ENCODE results near the gene COL9A3.

The COL9A3 gene

DNA sequence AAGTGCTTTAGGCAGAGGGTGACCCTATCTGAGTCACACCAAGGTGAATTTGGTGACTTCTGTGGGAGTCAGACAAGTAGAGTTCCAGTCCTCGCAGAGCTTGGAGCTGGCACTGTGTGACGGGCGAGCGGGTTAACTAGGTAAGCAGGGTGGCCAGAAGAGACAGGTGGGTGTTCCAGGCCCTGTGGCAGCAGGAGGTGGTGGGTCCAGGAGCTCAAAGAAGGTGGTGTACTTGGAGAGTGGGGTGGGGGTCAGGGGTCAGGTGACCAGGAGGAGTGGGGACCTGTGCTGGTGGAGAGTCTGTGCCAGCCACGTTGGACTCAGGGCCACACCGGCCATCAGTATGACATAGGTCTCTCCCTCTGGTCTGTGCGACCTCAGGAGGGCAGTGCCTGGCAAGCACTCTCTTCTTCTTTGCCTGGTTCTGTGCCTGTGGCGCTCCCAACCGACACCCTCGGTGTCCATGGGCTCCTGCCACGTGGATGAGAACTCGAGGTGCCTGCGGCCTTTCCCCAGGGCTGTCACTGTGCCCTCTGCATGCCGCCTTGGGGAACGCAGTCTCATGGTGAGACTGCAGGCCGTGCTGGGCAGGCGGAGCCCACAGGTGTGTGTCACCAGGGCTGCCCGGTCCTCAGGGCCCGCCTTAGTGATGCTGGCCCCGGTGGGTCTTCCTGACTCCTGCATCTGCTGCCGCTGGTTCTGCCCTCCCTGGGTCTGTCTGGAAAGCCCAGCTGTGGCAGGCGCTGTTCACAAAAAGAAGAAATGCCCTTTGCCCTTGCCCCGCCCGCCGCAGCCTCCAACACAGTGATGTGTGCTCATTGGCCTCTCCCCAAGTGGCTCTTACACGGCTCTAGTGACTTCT, 18.9 kb upstream of the COL9A3 start:
- no peak for DNase-seq

DNA sequence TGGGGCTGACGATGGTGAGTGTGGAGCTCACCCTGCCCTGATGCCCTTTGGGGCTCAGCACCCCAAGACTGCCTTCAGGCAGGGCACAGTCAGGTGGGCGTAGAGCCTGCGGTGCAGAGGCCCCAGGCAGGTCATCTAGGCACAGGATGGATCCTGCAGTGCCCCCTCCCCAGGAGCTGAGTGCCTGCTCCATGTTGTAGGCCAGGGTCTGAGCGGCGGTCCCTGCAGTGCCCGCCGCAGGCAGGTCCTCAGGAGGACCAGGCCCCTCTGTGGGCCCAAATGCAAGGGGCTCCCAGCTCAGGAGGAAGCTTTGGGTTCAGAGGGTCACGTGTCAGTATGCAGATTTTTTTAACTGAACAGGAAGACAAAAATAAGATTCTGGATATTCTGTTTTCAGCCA, 17.8 kb upstream of the COL9A3 start:
- no peak for DNase-seq

DNA sequence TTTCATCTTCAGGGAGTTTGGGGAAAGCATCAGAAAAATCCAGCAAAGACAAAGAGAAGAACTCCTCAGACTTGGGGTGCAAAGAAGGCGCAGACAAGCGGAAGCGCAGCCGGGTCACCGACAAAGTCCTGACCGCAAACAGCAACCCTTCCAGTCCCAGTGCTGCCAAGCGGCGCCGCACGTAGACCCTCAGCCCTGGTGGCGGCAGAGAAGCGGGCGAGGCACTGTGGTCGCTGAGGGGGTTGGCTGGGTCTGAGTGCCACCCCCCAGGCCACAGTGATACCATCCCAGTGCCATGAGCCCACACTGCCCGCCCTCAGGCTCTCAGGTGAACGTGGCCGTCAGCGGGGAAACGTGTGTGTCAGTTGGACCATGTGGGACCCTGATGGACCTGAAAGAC, 17.4 kb upstream of the COL9A3 start:
- DNase-seq = no peak

DNA sequence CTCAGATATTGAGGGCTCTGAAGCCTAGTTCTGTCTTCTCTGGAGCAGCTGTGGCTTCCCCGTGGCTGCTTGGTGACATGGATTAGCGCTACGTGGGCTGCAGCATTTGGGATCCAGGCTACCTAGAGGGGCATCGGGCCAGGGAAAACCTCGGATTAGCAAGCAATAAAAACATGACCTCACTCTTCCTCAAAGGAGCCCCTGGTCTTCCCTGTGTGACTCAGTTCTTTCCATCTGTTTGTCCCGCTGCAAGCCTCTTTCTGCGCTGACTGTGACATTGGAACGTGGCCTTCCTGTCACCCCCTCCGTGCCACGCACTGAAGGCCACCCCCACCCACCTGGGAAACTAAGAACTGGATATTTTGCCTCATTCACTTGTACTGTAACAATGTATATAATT, 17.0 kb upstream of the COL9A3 start:
- no peak for DNase-seq

DNA sequence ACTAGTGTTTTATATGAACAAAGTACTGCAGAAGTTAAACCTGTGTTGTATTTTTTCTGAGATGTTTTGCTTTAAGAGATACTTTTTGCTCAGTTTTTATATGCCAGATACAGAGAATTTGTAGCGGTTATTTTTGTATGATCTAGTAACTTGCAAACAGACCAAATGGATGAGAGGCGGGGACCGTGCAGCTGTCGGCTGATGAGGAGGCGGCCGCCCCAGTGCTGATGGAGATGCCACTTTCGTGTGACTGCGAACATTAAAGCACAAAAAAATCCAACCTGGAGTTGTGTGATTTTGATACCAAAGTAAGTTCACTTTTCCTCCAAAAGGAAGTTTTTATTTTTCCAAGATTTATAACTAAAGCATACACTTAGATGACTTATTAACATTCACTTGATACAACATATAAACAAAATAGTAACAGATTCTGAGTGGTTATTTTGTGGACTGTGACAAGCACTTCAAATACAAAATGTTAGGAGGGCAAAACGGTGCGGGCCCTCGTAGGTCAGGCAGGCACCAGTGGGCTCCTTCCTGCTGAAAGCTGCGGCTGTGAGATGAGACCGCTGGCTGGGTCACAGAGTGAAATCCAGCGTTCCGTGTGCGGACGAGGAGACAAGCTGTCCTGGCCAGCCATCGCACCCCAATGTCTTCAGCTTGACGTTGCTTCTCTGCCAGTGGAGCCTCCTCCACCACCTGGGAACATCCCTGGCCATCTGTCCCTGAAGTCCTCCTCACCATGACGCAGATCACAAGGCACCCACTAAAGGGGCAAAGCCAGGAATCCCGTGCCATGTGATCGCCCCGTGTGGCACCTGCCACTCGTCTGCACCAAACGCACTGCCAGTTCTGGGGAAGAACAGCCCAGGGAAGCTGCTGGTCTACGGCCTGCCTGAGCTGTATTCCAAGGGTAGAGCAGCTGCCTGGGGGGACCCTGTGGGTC, 16.3 kb upstream of the COL9A3 start:
- DNase-seq = no peak

DNA sequence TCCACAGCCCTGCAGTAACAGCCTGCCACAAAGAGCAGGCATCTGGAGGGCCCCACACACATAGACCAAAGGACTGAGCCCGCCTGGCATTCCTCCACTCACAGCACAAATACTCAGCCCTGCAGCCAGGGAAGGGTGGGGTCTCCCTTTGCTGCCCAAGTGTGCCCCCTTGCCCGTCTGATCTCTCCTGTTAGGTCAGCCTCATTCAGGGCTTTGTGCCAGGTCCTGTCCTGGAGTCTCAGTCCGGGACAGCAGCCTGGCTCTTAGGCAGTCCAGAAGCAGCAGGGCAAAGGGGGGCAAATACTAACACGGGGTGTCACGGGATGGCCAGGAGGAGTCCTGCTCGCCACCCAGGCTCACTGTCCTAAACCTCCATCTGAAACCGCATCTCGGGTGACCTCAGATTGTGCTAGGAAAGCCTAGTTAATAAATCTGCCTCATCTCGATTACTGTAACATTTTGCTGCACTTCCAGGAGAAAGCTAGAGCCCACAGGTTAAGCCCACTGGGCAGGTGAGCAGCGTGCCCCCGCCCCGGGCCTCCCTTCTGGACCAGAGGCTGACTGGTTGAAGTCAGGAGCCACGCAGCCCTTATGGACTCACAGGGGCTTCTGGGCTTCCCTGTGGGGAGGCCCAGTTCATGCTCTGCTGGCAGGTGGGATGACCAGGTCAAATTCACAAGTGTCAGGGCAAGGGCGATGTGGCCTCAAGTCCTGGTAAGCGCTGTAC, 15.4 kb upstream of the COL9A3 start:
- DNase-seq = no peak

DNA sequence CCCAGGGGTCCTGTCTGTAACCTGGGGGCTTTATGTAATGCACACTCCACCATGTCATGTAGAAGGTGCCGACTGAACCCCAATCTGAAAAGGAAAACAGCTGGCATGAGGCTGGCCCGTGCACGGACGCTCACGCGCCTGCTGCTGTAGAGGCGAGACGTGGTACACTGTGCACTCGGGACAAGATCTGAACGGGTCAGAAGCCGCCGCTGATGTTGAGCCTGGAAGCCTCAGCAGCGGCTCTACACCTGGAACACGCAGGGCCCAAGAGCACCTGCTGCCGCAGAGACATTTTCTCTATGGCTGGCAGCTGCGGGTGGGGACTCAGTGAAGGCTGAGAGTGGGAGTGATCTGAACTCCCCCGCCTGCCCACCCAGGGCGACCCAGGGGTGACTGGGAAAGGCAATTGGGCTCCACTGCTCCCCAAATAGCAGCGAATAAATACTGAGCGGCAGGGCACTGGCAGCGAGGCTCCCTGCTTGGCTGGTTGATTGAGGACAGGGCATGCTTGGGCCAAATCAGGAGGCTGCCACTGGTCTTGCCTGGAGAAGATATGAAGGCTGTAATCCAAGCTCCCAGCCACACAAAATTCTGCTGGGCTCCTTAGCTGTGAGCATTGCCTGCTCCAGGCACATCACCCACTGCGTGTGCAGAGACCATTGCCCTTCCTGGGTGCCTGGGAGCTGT, 14.7 kb upstream of the COL9A3 start:
- peak in 1 of 3 experiments; percentile 41 for DNase-seq

DNA sequence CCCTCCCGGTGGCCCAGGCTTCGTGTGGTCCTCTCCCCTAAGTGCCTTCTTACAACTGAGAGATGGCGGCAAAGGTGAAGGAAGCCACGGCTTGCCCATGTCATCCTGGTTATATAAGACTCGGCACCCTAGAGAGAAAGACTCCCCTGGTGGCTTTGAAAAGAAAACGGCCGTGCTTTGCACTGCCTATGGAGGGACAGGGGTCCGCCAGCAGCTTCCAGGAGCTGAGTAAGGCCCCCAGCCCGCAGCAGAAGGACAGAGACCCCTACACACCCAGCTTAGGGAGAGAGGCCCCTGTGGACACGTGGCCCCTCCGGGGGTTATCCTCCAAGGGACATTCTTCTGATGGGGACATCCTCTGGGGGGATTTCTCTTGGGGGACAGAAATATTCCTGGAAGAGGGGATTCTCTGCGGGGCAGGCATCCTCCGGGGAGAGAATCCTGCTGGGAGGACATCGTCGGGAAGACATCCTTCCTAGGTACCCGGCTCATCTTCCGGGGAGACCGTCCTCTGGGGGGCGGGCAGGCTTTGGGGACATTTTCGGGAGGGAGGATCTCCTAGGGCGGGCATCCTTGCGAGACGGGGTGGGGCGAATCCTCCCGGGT, 12.7 kb upstream of the COL9A3 start:
- peak in 2 of 3 experiments; percentile 46 to 64 for DNase-seq

DNA sequence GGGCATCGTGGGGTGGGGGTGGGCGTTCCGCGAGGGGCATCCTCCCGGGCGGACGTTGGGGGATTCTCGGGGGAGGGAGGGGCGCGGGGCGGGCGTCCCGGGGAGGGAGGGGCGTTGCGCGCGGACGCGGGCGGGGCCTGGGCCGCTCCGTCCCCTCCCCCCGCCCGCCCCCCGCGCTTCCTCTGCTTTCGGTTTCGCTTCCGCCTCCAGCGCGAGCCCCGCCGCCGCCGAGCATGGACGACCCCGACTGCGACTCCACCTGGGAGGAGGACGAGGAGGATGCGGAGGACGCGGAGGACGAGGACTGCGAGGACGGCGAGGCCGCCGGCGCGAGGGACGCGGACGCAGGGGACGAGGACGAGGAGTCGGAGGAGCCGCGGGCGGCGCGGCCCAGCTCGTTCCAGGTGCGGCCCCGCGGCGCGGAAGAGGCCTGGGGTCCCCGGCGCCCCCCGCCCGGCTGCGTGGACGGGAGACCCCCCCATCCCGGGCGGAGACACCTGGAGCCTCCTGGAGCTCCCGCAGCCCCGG, 12.2 kb upstream of the COL9A3 start, which contains the start of gene OGFR:
TSS of gene OGFR (plus strand) at position 209 of the 528 bp plus-strand sequence. CDS start at position 234, 25 bp downstream.
- peak; percentile 48 to 77 (median 73) for DNase-seq

DNA sequence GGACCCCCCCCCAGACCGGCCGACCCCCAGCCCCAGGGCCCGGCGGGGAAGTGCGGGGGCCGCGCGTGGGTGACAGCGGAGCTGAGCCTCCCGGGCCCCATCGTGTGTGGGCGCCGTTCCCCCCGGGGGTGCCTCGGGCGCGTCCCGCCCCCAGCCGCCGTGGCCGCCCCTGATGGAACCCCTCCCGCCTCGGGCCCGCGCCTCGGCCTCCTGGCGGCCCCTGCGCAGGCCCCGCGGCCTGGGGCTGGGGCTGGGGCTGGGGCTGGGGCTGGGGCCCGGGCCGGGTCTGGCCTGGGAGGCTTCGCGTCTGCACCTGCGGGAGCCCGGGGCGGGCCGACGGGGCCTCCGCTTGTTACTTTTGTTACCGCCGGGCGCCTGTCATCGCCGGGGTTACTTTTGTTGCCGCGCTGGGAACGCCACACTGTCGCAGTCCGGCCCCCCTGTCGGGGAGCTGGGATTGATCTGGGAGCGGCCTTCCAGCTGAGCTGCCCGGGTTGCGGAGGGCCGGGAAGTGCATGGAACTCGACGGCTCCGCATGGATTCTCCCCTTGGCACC, 11.6 kb upstream of the COL9A3 start:
- DNase-seq = peak; percentile 17 to 51 (median 50)

DNA sequence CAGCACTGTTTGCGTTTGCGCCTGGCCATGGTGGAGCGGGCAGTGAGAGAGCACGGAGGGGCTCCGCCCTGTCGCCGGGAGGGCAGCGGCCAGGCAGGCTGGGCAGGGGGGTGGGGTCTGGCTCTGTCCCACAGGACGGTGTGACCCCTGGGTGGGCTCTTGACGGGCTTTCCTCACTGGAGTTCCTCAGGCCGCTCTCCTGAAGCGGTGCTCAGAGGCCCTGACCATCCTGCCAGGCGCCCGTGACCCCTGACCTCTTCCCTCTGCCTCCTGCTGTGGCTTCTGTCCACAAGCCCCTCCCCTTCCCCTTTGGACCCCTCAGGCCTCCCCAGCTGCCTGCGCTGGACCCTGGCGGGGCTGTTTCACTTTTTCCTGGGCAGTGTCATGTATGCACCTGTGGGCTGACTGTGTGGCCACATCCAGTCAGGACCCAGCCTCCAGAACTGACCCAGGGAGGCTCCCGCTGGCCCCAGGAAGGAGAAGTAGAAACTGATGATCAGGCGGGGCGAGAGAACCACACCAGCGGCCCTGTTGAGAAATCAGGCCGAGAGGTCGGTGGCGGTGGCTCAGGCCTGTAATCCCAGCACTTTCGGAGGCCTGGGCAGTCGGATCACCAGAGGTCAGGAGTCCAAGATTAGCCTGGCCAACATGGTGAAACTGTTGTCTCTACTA, 11.0 kb upstream of the COL9A3 start:
- peak in 1 of 3 experiments; percentile 39 for DNase-seq

DNA sequence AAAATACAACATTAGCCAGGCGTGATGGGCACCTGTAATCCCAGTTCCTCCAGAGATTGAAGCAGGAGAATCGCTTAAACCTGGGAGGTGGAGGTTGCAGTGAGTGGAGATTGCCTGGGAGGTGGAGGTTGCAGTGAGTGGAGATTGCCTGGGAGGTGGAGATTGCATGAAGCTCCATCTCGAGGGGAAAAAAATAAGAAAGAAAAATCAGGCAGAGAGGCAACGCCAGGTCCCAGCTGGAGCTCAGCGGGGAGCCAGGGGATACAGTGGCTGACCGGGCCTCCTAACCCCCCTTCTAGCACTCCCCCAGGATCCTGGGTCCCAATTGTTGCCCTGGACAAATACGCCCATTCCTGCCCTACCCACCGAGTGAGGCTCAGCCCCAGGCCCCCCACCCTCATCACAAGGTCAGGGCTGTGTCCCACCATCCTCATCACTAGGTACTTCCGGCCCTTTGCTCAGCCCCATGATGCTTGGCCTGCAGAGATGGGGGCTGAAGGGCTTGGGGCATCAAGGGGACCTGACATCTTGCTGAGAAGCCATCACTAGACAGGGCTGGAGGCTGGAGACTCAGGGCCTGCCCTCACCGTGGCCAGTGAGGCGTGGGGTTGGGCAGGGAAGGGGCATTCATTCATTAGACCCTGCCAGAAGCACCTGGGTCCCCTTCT, 10.3 kb upstream of the COL9A3 start:
- DNase-seq = no peak

DNA sequence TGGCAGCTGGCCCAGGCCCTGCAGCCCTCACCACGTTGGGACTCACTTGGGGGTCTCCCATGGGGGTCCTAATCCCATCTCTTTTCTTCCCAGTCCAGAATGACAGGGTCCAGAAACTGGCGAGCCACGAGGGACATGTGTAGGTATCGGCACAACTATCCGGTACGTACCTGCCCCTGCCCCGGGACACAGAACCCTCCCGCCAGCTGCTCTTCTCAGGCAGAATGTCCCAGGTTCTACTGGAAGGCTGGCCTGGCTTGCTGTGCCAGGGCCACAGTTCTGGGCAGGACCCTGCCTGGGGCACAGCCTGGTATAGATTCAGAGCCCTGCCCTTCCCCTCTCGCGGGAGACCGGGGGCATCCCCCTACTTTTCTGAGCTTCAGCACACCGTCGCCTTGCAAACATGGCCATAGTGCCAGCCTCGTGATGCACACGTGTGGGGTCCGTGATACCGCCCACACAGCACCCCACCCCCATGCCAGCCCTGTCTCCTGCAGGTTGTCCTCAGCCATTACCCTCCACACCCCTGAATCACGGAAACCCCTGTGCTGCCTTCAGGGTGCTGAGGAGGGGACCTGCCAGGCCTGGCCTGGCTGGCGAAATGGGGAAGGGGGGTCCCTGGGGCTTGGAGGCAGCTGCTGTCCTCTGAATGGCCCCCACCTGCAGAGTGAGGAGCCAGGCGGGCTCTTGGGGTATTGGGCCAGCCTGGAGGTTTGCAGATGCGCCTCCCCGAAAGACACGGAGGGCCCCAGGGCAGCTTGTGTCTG, 9.2 kb upstream of the COL9A3 start:
- DNase-seq = no peak

DNA sequence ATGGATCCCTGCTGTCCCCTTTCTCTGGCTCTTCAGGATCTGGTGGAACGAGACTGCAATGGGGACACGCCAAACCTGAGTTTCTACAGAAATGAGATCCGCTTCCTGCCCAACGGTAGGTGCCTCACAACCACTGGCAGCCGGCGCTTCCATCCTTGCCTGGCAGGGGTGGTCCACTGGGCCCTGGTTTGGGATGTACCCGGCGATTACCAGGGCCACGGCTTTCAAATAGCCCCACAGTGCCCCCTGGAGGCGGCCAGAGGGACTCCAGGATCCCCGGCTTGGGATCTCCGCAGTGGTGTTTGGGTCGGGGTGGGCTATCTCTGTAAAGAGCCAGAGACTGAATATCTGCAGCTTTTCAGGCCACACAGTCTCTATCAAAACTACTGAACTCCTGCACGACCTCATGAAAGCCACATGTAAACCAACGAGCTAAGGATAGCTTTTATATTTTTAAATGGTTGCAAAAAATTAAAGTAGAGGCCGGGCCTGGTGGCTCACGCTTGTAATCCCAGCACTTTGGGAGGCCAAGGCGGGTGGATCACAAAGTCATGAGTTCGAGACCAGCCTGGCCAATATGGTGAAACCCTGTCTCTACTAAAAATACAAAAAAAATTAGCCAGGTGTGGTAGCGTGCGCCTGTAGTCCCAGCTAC, 8.5 kb upstream of the COL9A3 start:
- DNase-seq = peak; percentile 29 to 67 (median 60)

DNA sequence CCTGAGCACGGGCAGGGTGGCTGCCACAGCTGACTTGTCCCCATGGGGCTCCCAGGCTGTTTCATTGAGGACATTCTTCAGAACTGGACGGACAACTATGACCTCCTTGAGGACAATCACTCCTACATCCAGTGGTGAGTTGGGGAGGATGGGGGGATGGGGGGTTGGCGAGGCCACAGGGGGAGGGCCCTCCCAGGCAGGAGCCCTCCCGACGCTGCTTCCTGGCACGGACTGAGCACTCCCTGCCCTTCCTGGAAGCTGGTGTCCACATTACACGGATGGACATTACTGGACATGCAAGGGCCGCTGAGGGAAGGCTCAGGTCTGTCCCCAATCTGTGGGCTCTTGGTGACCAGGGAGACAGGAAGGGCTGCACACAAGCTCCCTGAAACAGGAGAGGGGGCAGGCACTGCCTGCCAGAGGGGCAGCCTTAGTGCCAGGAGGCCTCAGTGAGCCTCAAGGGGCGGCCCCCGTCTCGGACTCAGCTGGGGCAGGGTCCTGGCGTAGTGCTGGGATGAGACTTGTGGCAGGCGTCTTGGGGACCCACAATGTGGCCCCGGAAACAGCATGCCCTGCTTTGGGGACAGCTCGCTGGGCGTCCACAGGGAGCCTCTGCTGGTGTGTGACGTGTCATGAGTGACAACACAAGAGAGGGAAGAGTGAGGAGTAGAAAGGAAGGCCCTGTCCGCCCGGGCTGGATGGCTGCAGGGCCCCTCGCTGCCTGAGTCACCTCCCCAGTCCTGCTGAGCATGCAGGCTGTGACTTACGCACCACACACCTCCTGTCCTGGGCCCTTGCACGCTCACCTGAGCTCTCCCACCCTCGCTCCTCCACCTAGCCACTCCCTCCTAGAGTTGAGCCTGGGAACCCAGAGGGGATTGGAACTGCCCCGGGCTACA, 7.1 kb upstream of the COL9A3 start:
- DNase-seq = no peak

DNA sequence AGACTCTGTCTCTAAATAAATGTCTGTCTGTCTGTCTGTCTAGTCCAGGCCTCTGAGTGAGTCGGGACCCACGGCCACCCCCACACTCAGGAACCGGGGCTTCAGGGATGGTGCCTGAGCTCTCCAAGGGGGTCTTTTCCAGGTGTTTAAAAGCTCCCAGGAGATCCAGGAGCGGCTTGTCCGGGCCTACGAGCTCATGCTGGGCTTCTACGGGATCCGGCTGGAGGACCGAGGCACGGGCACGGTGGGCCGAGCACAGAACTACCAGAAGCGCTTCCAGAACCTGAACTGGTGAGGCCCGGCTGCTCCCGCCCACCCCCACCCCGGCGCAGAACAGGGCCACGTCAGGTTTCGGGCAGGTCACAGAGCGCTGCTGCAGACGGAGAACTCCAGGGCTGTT, 5.5 kb upstream of the COL9A3 start:
- no peak for DNase-seq

DNA sequence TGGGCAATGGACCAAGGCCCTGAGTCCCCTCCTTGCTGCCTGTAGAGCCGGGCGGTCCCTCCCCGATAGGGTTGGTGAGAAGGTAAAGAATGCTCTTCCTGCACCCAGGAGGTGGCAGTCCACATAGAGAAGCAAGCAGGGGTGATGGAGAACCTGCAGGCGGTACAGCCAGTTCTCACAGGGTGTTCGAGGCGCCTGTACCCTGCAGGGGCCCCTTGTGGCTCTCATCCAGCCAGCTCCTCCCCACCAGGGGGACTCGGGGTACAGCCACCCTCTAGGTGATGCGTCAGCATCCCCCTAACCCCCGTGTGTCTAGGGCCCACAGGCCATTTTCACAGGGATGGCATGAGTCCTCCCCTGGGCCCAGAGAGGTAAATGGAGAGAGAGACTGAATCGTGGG, 5.1 kb upstream of the COL9A3 start:
- no peak for DNase-seq
